ENCODE results near the gene UTP4. TPM values are rescaled to one million over a fixed set of nuclear protein-coding genes. Genes with fewer than 3 reads are reported as not detected.
A peak's percentile ranks its signal among the peaks of the same experiment; 100 is the strongest.

UTP4 gene
- total and polyA plus RNA-seq, 11 donors = 11.8 to 38.2 (median 28.3) TPM

GRCh38 chr16:69188236-69188549 lies 55.7 kb downstream of the UTP4 start:
- H3K4me1 ChIP-seq = peaks cover 3 to 49% (median 22%) of the 10 kb centered on the region in 12 donors
- DNase-seq (no peak), ATAC-seq (no peak)
- peak overlapping the region; percentile 59 to 91 (median 78) for H3K4me3 ChIP-seq
- no peaks in the 10 kb centered on the region for H3K27me3 ChIP-seq
- intact Hi-C loops (cut with DNase I) = loop anchor here in 1 of 10 donors (10.0 kb wide), 1 partner anchor 67 kb away; no protein-coding TSS in a partner anchor
- no peaks in the 10 kb centered on the region for H3K9me3 ChIP-seq
- 2 to 5% (median 4%) methylated on average over 5 of the region's 5 CpGs for WGBS, 4 donors
- peak overlapping the region in 10 of 12 donors; percentile 71 to 90 (median 83) for H3K27ac ChIP-seq
- H3K36me3 ChIP-seq = no peaks in the 10 kb centered on the region
- TF ChIP-seq CTCF (IDR thresholded peaks at IDR 0.05) = no peak
- no peak for TF ChIP-seq POLR2A (IDR thresholded peaks at IDR 0.05)

GRCh38 chr16:69188716-69189115 lies 56.3 kb downstream of the UTP4 start:
- no peak for TF ChIP-seq POLR2A (IDR thresholded peaks at IDR 0.05)
- no peak for TF ChIP-seq CTCF (IDR thresholded peaks at IDR 0.05)
- no peak for ATAC-seq
- intact Hi-C loops (cut with DNase I) = loop anchor here in 1 of 10 donors (10.0 kb wide), 1 partner anchor 66 kb away; no protein-coding TSS in a partner anchor

GRCh38 chr16:69190046-69190588 lies 57.7 kb downstream of the UTP4 start:
- no peak for DNase-seq
- ATAC-seq = no peak
- Histone ChIP-seq H3K27me3 (no peaks in the 10 kb centered on the region), H3K9me3 (no peaks in the 10 kb centered on the region), H3K4me1 (peaks cover 3 to 60% (median 28%) of the 10 kb centered on the region in 12 donors), H3K4me3 (peak overlapping the region in 1 of 12 donors; percentile 69), H3K36me3 (no peaks in the 10 kb centered on the region), H3K27ac (no peak overlapping the region)
- no peak for TF ChIP-seq CTCF (IDR thresholded peaks at IDR 0.05)
- TF ChIP-seq POLR2A (IDR thresholded peaks at IDR 0.05) = no peak
- WGBS, 4 donors = 87 to 95% (median 90%) methylated on average over 2 of the region's 2 CpGs
- intact Hi-C loops (cut with DNase I) = no loop called here

More at GRCh38 chr16:69188716-69189115, 56.3 kb downstream of the UTP4 start:
- 31 to 45% (median 35%) methylated on average over 5 of the region's 5 CpGs for WGBS, 4 donors
- Histone ChIP-seq H3K27ac (peak overlapping the region in 2 of 12 donors; percentile 86 to 90), H3K4me1 (peaks cover 3 to 54% (median 22%) of the 10 kb centered on the region in 12 donors), H3K27me3 (no peaks in the 10 kb centered on the region), H3K36me3 (no peaks in the 10 kb centered on the region), H3K9me3 (no peaks in the 10 kb centered on the region), H3K4me3 (peak overlapping the region in 10 of 12 donors; percentile 59 to 91 (median 83))
- DNase-seq = no peak

- intact Hi-C loops (cut with DNase I) = no loop called here
- Histone ChIP-seq H3K36me3 (no peaks in the 10 kb centered on the region), H3K27ac (no peak overlapping the region), H3K4me1 (peaks cover 3 to 59% (median 30%) of the 10 kb centered on the region in 12 donors), H3K9me3 (no peaks in the 10 kb centered on the region), H3K27me3 (no peaks in the 10 kb centered on the region), H3K4me3 (no peak overlapping the region)
- no peak for DNase-seq
- 85 to 95% (median 88%) methylated on average over 3 of the region's 3 CpGs for WGBS, 4 donors
- TF ChIP-seq CTCF (IDR thresholded peaks at IDR 0.05) (no peak), POLR2A (IDR thresholded peaks at IDR 0.05) (no peak)
- no peak for ATAC-seq
Measured at GRCh38 chr16:69190598-69190997, 58.1 kb downstream of the UTP4 start.

All from heart left ventricle (tissue), 16 donors.